Measurements from ENCODE around the gene PCDHA6. TPM values are rescaled to one million over a fixed set of nuclear protein-coding genes. Genes with fewer than 3 reads are reported as not detected.
"Not testable (repeated sequence)": the region's sequence is repeated elsewhere in the genome, so short reads cannot be mapped to it uniquely, and the experiment has no call there.

The PCDHA6 gene
- total RNA-seq, 2 experiments from 2014 or later: not detected

- no peak for DNase-seq
- H3K27ac ChIP-seq (ENCODE audit: low read depth in 1 of 2, low read length in 2 of 2): no peak overlapping the region
- no peaks in the 10 kb centered on the region for H3K36me3 ChIP-seq (ENCODE audit: insufficient read depth, low read length)
- ATAC-seq (ENCODE audit: poor library complexity): no peak
- H3K36me3 Mint-ChIP-seq (ENCODE audit: low read depth): peaks cover 27% of the 10 kb centered on the region
- peaks cover 31 to 47% of the 10 kb centered on the region in 2 experiments for H3K9me3 ChIP-seq (ENCODE audit: control insufficient read depth in 1 of 2, insufficient read depth in 1 of 2, low read length in 2 of 2)
- TF ChIP-seq, protein P1, sequence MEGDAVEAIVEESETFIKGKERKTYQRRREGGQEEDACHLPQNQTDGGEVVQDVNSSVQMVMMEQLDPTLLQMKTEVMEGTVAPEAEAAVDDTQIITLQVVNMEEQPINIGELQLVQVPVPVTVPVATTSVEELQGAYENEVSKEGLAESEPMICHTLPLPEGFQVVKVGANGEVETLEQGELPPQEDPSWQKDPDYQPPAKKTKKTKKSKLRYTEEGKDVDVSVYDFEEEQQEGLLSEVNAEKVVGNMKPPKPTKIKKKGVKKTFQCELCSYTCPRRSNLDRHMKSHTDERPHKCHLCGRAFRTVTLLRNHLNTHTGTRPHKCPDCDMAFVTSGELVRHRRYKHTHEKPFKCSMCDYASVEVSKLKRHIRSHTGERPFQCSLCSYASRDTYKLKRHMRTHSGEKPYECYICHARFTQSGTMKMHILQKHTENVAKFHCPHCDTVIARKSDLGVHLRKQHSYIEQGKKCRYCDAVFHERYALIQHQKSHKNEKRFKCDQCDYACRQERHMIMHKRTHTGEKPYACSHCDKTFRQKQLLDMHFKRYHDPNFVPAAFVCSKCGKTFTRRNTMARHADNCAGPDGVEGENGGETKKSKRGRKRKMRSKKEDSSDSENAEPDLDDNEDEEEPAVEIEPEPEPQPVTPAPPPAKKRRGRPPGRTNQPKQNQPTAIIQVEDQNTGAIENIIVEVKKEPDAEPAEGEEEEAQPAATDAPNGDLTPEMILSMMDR (IDR thresholded peaks at IDR 0.05): no peak
- no peak overlapping the region for H3K4me3 Mint-ChIP-seq
- H3K4me3 ChIP-seq (ENCODE audit: low read length): no peak overlapping the region
- ChIA-PET POLR2A (no interaction called here), CTCF (no interaction called here)
- peaks cover 16 to 22% of the 10 kb centered on the region in 2 experiments for H3K27me3 ChIP-seq (ENCODE audit: control insufficient read depth in 1 of 2, insufficient read depth in 2 of 2, low read length in 2 of 2)
- peaks cover 55% of the 10 kb centered on the region for H3K27me3 Mint-ChIP-seq
- no peaks in the 10 kb centered on the region for H3K4me1 Mint-ChIP-seq (ENCODE audit: low read depth)
- H3K27ac Mint-ChIP-seq: no peak overlapping the region
- no peaks in the 10 kb centered on the region for H3K4me1 ChIP-seq (ENCODE audit: insufficient read depth, low read length)
- intact Hi-C loops (cut with DNase I, micrococcal nuclease): no loop called here
- peaks cover 16% of the 10 kb centered on the region for H3K9me3 Mint-ChIP-seq
Observed at GRCh38 chr5:140796718-140797095, 31.1 kb upstream of the PCDHA6 start.

DNA sequence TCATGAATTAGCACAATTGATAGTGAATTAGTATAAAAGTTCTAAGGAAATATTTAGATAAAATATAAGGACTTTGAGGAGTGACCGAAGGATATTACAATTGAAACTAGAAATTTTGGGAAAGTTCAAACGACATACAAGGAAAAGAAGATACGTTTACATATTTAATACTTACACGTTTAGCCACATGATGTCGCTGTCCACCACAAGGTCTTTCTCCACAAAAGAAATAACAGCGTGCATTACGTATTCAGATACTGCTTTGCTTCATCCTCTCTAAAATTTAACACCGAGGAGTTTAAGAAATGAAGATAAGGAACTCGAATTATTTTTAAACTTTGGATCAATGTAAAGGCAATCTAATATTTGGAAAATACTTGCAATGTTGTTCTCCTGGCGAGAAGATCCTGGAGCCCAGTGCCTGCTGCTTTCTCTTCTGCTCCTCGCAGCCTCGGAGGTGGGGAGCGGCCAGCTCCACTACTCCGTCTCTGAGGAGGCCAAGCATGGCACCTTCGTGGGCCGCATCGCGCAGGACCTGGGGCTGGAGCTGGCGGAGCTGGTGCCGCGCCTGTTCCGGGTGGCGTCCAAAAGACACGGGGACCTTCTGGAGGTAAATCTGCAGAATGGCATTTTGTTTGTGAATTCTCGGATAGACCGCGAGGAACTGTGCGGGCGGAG lies 26.8 kb upstream of the PCDHA6 start, which contains the start of gene PCDHA3:
PCDHA3 (plus strand) TSS at position 242 of the 678 bp plus-strand sequence.
- DNase-seq (no peak), ATAC-seq (ENCODE audit: poor library complexity) (no peak)
- CTCF ChIA-PET: no interaction called here
- H3K27me3 Mint-ChIP-seq: peaks cover 46% of the 10 kb centered on the region
- H3K4me1 ChIP-seq (ENCODE audit: insufficient read depth, low read length): no peaks in the 10 kb centered on the region
- H3K9me3 ChIP-seq (ENCODE audit: control insufficient read depth in 1 of 2, insufficient read depth in 1 of 2, low read length in 2 of 2): peaks cover 27 to 34% of the 10 kb centered on the region in 2 experiments
- no peak within 1 kb of the TSS for H3K4me3 ChIP-seq (ENCODE audit: low read length)
- no peaks in the 10 kb centered on the region for H3K36me3 ChIP-seq (ENCODE audit: insufficient read depth, low read length)
- POLR2A ChIA-PET: no interaction called here
- intact Hi-C loops (cut with DNase I, micrococcal nuclease): no loop called here
- H3K4me3 Mint-ChIP-seq: no peak within 1 kb of the TSS
- no peak within 1 kb of the TSS for H3K27ac Mint-ChIP-seq
- no peaks in the 10 kb centered on the region for H3K4me1 Mint-ChIP-seq (ENCODE audit: low read depth)
- H3K9me3 Mint-ChIP-seq: peaks cover 20% of the 10 kb centered on the region
- no peak within 1 kb of the TSS for H3K27ac ChIP-seq (ENCODE audit: low read depth in 1 of 2, low read length in 2 of 2)
- H3K27me3 ChIP-seq (ENCODE audit: control insufficient read depth in 1 of 2, insufficient read depth in 2 of 2, low read length in 2 of 2): peaks cover 10 to 11% of the 10 kb centered on the region in 2 experiments
- peaks cover 28% of the 10 kb centered on the region for H3K36me3 Mint-ChIP-seq (ENCODE audit: low read depth)
- TF ChIP-seq, protein P1 (IDR thresholded peaks at IDR 0.05): no peak

GRCh38 chr5:140801494-140801841 lies 26.3 kb upstream of the PCDHA6 start:
- peaks cover 51% of the 10 kb centered on the region for H3K27me3 Mint-ChIP-seq
- Histone ChIP-seq H3K4me3 (ENCODE audit: low read length) (no peak overlapping the region), H3K4me1 (ENCODE audit: insufficient read depth, low read length) (no peaks in the 10 kb centered on the region), H3K27ac (ENCODE audit: low read depth in 1 of 2, low read length in 2 of 2) (no peak overlapping the region), H3K9me3 (ENCODE audit: control insufficient read depth in 1 of 2, insufficient read depth in 1 of 2, low read length in 2 of 2) (peaks cover 26 to 29% of the 10 kb centered on the region in 2 experiments), H3K27me3 (ENCODE audit: control insufficient read depth in 1 of 2, insufficient read depth in 2 of 2, low read length in 2 of 2) (peaks cover 11 to 12% of the 10 kb centered on the region in 2 experiments), H3K36me3 (ENCODE audit: insufficient read depth, low read length) (no peaks in the 10 kb centered on the region)
- H3K9me3 Mint-ChIP-seq: peaks cover 22% of the 10 kb centered on the region
- H3K4me1 Mint-ChIP-seq (ENCODE audit: low read depth): no peaks in the 10 kb centered on the region
- ATAC-seq (ENCODE audit: poor library complexity): no peak
- POLR2A ChIA-PET: no interaction called here
- intact Hi-C loops (cut with DNase I, micrococcal nuclease): no loop called here
- TF ChIP-seq, protein P1 (IDR thresholded peaks at IDR 0.05): no peak
- H3K27ac Mint-ChIP-seq: no peak overlapping the region
- DNase-seq: no peak
- H3K36me3 Mint-ChIP-seq (ENCODE audit: low read depth): peaks cover 28% of the 10 kb centered on the region
- CTCF ChIA-PET: no interaction called here
- no peak overlapping the region for H3K4me3 Mint-ChIP-seq

GRCh38 chr5:140802381-140802780 lies 25.4 kb upstream of the PCDHA6 start:
- H3K4me1 Mint-ChIP-seq (ENCODE audit: low read depth); POLR2A ChIA-PET; intact Hi-C loops (cut with DNase I, micrococcal nuclease); DNase-seq; H3K4me1 ChIP-seq (ENCODE audit: insufficient read depth, low read length); H3K4me3 Mint-ChIP-seq; H3K27ac ChIP-seq (ENCODE audit: low read depth in 1 of 2, low read length in 2 of 2); H3K4me3 ChIP-seq (ENCODE audit: low read length); H3K27ac Mint-ChIP-seq; H3K36me3 ChIP-seq (ENCODE audit: insufficient read depth, low read length); ATAC-seq (ENCODE audit: poor library complexity); CTCF ChIA-PET: not testable (repeated sequence)
- H3K9me3 ChIP-seq (ENCODE audit: control insufficient read depth in 1 of 2, insufficient read depth in 1 of 2, low read length in 2 of 2): peaks cover 26 to 27% of the 10 kb centered on the region in 2 experiments
- Mint-ChIP-seq H3K9me3 (peaks cover 25% of the 10 kb centered on the region), H3K27me3 (peaks cover 54% of the 10 kb centered on the region), H3K36me3 (ENCODE audit: low read depth) (peaks cover 28% of the 10 kb centered on the region)
- peaks cover 14 to 21% of the 10 kb centered on the region in 2 experiments for H3K27me3 ChIP-seq (ENCODE audit: control insufficient read depth in 1 of 2, insufficient read depth in 2 of 2, low read length in 2 of 2)
